Large intestine (tissue), 3 donors: ENCODE results near the gene PRSS38. TPM values are rescaled to one million over a fixed set of nuclear protein-coding genes. Genes with fewer than 3 reads are reported as not detected.

Source experiments
- DNase-seq, 2 donors: peaks; one replicate each; pipeline versions ENCODE4 v3.0.0 to v3.0.0-alpha.2; 2013
- H3K27ac ChIP-seq: one replicate; pipeline ENCODE4 v1.5.1; 2013; ENCODE audit warnings: low read length
- H3K27me3 ChIP-seq: 2 replicates; pipeline ENCODE4 v1.6.1; 2013; ENCODE audit warnings: low read length; ENCODE audit not compliant: control insufficient read depth, insufficient read depth
- H3K36me3 ChIP-seq: 2 replicates; pipeline ENCODE4 v1.6.1; 2013; ENCODE audit warnings: low read length; ENCODE audit not compliant: control insufficient read depth, insufficient read depth
- H3K4me1 ChIP-seq: one replicate; pipeline ENCODE4 v1.6.1; 2013; ENCODE audit warnings: low read length; ENCODE audit not compliant: control insufficient read depth, insufficient read depth
- H3K4me3 ChIP-seq: one replicate; pipeline ENCODE4 v1.5.1; 2013; ENCODE audit warnings: low read length
- H3K9me3 ChIP-seq: one replicate; pipeline ENCODE4 v1.6.1; 2013; ENCODE audit warnings: mild to moderate bottlenecking, low read depth, low read length, moderate library complexity; ENCODE audit not compliant: control insufficient read depth
- WGBS: methylation state at CpG from one replicate; pipeline ENCODE4 v1.1.5; 2013; ENCODE audit warnings: low lambda C conversion rate; ENCODE audit not compliant: insufficient coverage; 5-methylcytosine and 5-hydroxymethylcytosine counted together
- polyA plus RNA-seq: library from polyadenylated mRNA; unstranded; fragments of 120-200 nt; gene quantifications from one replicate; pipeline ENCODE4 v1.2.1, GENCODE V29; 2013

The PRSS38 gene
- polyA plus RNA-seq, 1 donor: not detected

DNA sequence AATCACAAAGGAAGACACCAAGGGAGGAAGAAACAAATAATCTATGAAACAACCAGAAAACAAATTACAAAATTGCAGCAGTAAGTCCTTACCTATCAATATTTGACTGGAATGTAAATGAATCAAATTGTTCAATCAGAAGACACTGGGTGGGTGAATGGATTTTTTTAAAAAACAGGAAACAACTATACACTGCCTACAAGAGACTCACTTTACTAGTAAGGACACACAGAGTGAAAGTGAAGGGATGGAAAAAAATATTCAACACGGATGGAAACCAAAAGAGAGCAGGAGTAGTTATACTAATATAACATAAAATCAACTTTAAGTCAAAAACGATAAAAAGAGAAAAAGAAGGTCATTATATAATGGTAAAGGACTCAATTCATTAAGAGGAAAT is 6.4 kb upstream of the PRSS38 start:
- peaks cover 2% of the 10 kb centered on the region for H3K27me3 ChIP-seq
- no peaks in the 10 kb centered on the region for H3K36me3 ChIP-seq
- no peaks in the 10 kb centered on the region for H3K4me1 ChIP-seq
- no peak overlapping the region for H3K4me3 ChIP-seq
- 94% methylated on average over 2 of the region's 2 CpGs for WGBS
- H3K9me3 ChIP-seq: peaks cover 7% of the 10 kb centered on the region
- H3K27ac ChIP-seq: no peak overlapping the region
- DNase-seq: no peak

DNA sequence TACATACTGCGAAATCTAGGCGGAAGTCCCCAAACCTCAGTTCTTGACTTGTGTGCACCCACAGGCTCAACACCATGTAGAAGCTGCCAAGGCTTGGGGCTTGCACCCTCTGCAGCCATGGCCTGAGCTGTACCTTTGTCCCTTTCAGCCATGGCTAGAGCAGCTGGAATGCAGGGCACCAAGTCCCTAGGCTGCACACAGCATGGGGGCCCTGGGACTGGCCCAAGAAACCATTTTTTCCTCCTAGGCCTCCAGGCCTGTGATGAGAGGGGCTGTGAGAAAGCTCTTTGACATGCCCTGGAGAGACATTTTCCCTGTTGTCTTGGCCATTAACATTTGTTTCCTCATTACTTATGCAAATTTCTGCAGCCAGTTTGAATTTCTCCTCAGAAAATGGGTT is 1.5 kb upstream of the PRSS38 start:
- DNase-seq: no peak
- H3K9me3 ChIP-seq: peaks cover 14% of the 10 kb centered on the region
- no peak overlapping the region for H3K4me3 ChIP-seq
- H3K27me3 ChIP-seq: no peaks in the 10 kb centered on the region
- no CpG with 5 or more reads among the region's 2 CpGs for WGBS
- H3K36me3 ChIP-seq: no peaks in the 10 kb centered on the region
- H3K4me1 ChIP-seq: no peaks in the 10 kb centered on the region
- no peak overlapping the region for H3K27ac ChIP-seq

DNA sequence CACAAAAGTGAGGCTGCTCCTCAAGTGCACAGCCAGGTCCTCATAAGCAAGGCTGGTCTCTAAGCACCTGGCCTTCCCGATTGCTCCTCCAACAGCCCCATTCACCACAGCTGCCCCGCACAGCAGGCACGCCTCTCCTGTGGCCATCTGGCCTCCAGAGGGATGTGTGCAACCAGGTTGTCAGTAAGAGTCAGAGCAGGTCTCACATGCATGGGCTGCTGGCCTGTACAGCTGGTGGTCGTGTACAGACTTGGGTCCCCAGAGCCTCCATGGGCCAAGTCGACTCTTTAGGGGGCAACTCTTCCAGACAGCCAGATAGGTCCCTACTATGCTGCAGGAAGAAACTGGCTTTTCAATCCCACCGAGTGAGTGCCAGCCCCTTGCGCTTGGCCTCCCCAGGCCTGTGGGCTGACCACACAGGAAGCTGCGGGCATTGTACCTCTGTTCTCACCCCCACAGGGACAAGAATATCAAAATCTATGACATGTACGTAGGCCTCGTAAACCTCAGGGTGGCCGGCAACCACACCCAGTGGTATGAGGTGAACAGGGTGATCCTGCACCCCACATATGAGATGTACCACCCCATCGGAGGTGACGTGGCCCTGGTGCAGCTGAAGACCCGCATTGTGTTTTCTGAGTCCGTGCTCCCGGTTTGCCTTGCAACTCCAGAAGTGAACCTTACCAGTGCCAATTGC is 1.4 kb downstream of the PRSS38 start:
- peaks cover 14% of the 10 kb centered on the region for H3K9me3 ChIP-seq
- H3K36me3 ChIP-seq: no peaks in the 10 kb centered on the region
- no CpG with 5 or more reads among the region's 16 CpGs for WGBS

DNA sequence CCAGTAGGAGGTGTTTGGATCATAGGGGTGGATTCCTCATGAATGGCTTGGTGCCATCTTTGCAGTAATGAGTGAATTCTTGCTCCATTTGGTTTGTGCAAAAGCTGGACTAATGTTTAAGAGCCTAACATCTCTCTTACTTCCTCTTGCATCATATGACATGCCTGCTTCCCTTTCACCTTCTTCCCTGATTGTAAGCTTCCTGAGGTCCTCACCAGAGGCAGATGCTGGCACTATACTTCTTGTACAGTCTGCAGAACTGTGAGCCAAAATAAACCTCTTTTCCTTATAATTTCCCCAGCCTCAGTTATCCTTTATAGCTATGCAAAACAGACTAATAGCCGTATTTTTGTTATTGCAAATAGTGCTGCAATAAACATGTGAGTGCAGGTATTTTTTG is 8.1 kb downstream of the PRSS38 start:
- Histone ChIP-seq H3K36me3 (no peaks in the 10 kb centered on the region), H3K27ac (no peak overlapping the region), H3K9me3 (no peaks in the 10 kb centered on the region), H3K4me1 (no peaks in the 10 kb centered on the region), H3K4me3 (no peak overlapping the region), H3K27me3 (peaks cover 3% of the 10 kb centered on the region)
- WGBS: no CpG with 5 or more reads among the region's 1 CpG
- no peak for DNase-seq

More for the DNA sequence above, 1.4 kb downstream of the PRSS38 start:
- no peak for DNase-seq
- no peaks in the 10 kb centered on the region for H3K27me3 ChIP-seq
- no peaks in the 10 kb centered on the region for H3K4me1 ChIP-seq
- no peak overlapping the region for H3K27ac ChIP-seq
- H3K4me3 ChIP-seq: no peak overlapping the region

DNA sequence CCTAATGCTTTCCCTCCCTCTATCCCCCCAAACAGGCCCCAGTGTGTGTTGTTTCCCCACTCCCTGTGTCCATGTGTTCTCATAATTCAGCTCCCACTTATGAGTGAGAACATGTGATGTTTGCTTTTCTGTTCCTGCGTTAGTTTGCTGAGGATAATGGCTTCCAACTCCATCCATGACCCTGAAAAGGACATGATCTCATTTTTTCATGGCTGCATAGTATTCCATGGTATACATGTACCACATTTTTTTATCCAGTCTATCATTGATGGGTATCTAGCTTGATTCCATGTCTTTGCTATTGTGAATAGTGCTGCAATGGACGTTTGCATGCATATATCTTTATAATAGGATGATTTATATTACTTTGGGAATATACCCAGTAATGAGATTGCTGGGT is 8.7 kb downstream of the PRSS38 start:
- no peak overlapping the region for H3K4me3 ChIP-seq
- 20% methylated on average over 1 of the region's 2 CpGs for WGBS
- H3K36me3 ChIP-seq: no peaks in the 10 kb centered on the region
- peaks cover 5% of the 10 kb centered on the region for H3K27me3 ChIP-seq
- no peak overlapping the region for H3K27ac ChIP-seq
- H3K9me3 ChIP-seq: no peaks in the 10 kb centered on the region
- H3K4me1 ChIP-seq: no peaks in the 10 kb centered on the region
- no peak for DNase-seq

DNA sequence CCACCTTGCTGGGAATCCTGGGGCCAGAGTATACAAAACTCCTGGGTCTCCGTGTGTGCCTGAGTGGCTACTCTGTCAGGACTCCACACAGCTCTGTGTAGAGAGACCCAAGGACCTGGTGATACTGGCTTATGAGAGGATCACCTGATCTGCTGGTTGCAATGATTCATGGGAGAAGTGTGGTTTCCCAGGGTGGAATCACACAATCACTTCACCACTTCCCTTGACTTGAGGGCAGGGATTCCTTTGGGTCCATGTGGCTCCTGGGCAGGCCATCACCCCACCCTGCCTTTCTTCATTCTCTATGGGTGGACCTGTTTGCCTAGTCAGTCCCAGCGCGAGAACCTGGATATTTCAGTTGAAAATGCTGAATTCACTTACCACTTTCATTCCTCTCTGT is 13.3 kb downstream of the PRSS38 start:
- DNase-seq: no peak
- no CpG with 5 or more reads among the region's 3 CpGs for WGBS
- H3K27me3 ChIP-seq: peaks cover 5% of the 10 kb centered on the region
- no peaks in the 10 kb centered on the region for H3K9me3 ChIP-seq
- no peak overlapping the region for H3K4me3 ChIP-seq
- H3K36me3 ChIP-seq: no peaks in the 10 kb centered on the region
- H3K4me1 ChIP-seq: no peaks in the 10 kb centered on the region
- no peak overlapping the region for H3K27ac ChIP-seq

DNA sequence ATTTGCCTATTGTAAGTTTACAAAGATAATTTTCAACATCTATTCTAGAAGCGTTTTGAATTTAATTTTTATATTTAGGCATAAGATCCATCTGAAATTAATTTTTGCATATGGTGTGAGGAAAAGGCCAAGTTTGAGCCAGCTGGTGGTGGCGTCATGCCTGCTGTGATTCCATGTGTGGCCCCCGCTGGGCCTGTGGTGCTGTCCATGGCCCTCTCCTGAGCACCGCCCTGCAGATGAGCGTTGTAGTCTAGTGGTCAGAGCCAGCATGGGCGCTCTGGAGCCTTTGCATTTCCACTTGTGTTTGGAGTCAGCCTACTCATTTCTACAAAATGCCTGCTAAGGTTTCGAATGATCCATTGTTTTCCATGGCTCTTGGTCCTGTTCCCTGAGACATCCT is 22.7 kb downstream of the PRSS38 start:
- no peaks in the 10 kb centered on the region for H3K4me1 ChIP-seq
- no peak overlapping the region for H3K4me3 ChIP-seq
- H3K27me3 ChIP-seq: no peaks in the 10 kb centered on the region
- no peaks in the 10 kb centered on the region for H3K9me3 ChIP-seq
- DNase-seq: no peak
- WGBS: 90% methylated on average over 2 of the region's 7 CpGs
- no peaks in the 10 kb centered on the region for H3K36me3 ChIP-seq
- no peak overlapping the region for H3K27ac ChIP-seq

DNA sequence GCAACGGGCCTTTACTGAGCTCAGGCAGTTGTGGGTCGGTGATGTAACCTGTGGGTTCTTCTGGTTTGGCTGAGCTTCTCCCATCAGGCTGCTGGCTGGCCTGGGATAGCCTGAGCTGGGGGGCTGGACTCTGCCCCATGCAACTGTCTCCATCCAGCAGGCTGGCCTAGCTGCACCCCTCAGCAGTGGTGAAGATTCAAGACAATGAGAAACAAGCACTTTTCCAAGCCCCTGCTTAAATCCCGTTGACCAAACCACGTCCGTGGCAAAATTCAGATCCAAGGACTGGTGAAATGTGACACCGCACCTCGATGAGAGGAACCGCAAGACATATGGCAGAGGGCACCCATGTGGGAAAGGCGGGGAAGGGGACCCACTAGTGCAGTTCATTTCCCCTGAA is 25.6 kb downstream of the PRSS38 start:
- no peak overlapping the region for H3K27ac ChIP-seq
- WGBS: no CpG with 5 or more reads among the region's 9 CpGs
- H3K36me3 ChIP-seq: no peaks in the 10 kb centered on the region
- peaks cover 7% of the 10 kb centered on the region for H3K9me3 ChIP-seq
- no peaks in the 10 kb centered on the region for H3K4me1 ChIP-seq
- H3K27me3 ChIP-seq: no peaks in the 10 kb centered on the region
- no peak overlapping the region for H3K4me3 ChIP-seq
- no peak for DNase-seq

DNA sequence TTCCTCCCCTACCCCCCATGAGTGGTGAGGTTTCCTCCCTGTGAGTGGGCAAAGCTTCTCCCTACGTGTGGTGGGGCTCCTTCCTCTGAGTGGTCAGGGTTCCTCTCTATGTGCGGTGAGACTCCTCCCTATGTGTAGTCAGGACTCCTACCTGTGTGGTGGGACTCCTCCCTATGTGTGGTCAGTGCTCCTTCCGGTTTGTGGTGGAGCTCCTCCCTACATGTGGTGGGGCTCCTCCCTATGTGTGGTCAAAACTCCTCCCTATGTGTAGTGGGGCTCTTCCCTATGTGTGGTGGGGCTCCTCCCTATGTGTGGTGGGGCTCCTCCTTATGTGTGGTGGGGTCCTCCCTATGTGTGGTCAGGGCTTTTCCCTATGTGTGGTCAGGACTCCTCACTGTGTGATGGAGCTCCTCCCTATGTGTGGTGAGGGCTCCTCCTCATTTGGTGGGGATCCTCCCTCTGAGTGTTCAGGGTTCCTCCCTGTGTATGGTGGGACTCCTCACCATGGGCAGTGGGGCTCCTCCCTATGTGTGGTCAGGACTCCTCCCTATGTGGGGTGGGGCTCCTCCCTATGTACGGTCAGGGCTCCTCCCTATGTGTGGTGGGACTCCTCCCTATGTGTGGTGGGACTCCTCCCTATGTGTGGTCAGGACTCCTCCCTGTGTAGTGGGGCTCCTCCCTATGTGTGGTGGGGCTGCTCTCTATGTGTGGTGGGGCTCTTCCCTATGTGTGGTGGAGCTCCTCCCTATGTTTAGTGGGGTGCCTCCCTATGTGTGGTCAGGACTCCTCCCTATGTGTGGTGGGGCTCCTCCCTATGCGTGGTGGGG is 29.1 kb downstream of the PRSS38 start:
- no peak overlapping the region for H3K4me3 ChIP-seq
- H3K27ac ChIP-seq: no peak overlapping the region
- no CpG with 5 or more reads among the region's 5 CpGs for WGBS
- DNase-seq: no peak
- H3K9me3 ChIP-seq: peaks cover 7% of the 10 kb centered on the region
- H3K4me1 ChIP-seq: no peaks in the 10 kb centered on the region
- no peaks in the 10 kb centered on the region for H3K36me3 ChIP-seq
- no peaks in the 10 kb centered on the region for H3K27me3 ChIP-seq

DNA sequence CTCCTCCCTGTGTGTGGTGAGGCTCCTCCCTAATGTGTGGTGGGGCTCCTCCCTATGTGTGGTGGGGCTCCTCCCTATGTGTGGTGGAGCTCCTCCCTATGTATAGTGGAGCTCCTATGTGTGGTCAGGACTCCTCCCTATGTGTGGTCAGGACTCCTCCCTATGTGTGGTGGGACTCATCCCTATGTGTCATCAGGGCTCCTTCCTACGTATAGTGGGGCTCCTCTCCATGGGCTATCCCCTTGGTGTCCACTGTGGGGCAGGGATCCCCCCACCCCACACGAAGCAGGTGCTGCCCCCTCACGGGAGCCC is 29.6 kb downstream of the PRSS38 start:
- Histone ChIP-seq H3K4me1 (no peaks in the 10 kb centered on the region), H3K27me3 (no peaks in the 10 kb centered on the region), H3K4me3 (no peak overlapping the region), H3K36me3 (no peaks in the 10 kb centered on the region), H3K9me3 (peaks cover 7% of the 10 kb centered on the region), H3K27ac (no peak overlapping the region)
- DNase-seq: no peak
- no CpG with 5 or more reads among the region's 3 CpGs for WGBS

DNA sequence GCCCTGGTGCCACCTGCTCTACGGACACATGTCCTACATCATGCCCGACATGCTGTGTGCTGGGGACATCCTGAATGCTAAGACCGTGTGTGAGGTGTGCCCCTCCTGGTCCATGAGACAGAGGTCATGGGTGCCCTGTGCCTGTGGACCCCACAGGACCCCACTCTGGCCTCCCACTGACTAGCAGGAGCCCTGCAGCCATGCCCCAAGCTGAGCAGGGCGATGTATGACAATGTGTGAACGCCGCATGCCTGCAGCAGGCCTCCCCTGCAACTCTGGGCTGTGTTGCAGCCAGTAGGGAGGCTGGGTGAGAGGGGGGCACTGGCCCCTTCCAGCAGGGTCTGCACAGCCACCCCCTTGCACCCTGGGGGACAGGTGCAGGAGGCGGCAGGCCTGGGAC is 30.0 kb downstream of the PRSS38 start:
- no CpG with 5 or more reads among the region's 7 CpGs for WGBS
- H3K36me3 ChIP-seq: no peaks in the 10 kb centered on the region
- H3K4me1 ChIP-seq: no peaks in the 10 kb centered on the region
- no peak for DNase-seq
- H3K4me3 ChIP-seq: no peak overlapping the region
- peaks cover 7% of the 10 kb centered on the region for H3K9me3 ChIP-seq
- no peak overlapping the region for H3K27ac ChIP-seq
- no peaks in the 10 kb centered on the region for H3K27me3 ChIP-seq
